ENCODE measurements around the gene FOXO6.

FOXO6 gene

GRCh38 chr1:41362357-41362721 is 1.1 kb downstream of the FOXO6 start:
- Histone ChIP-seq H4K20me1 (ENCODE audit: insufficient read depth, low read length) (no peaks in the 10 kb centered on the region), H3K9me2 (ENCODE audit: low read depth, low read length) (no peaks in the 10 kb centered on the region), H3K27ac (ENCODE audit: low read depth, low read length, poor library complexity, severe bottlenecking) (no peak overlapping the region), H3K4me2 (ENCODE audit: low read length) (peak overlapping the region; percentile 63), H2AFZ (ENCODE audit: low read length) (no peak overlapping the region), H3K4me1 (ENCODE audit: insufficient read depth, low read length, severe bottlenecking) (peaks cover 18% of the 10 kb centered on the region), H3F3A (ENCODE audit: insufficient read depth, low read length) (no peaks in the 10 kb centered on the region), H3K9ac (ENCODE audit: low read length) (no peak overlapping the region), H3K27me3 (ENCODE audit: insufficient read depth, low read length) (peaks cover 16% of the 10 kb centered on the region), H3K36me3 (ENCODE audit: insufficient read depth, low read length) (no peaks in the 10 kb centered on the region), H3K79me2 (ENCODE audit: insufficient read depth, low read length) (no peaks in the 10 kb centered on the region), H3K9me3 (ENCODE audit: low read length) (no peaks in the 10 kb centered on the region), H3K4me3 (ENCODE audit: low read depth, low read length, poor library complexity, severe bottlenecking) (no peak overlapping the region)
- no peak for TF ChIP-seq CTCF (IDR thresholded peaks at IDR 0.05; ENCODE audit: low read length)
- no peak for TF ChIP-seq EZH2 (IDR thresholded peaks at IDR 0.05; ENCODE audit: borderline replicate concordance, low read length)

GRCh38 chr1:41362749-41363590 is 1.7 kb downstream of the FOXO6 start:
- no peaks in the 10 kb centered on the region for H4K20me1 ChIP-seq (ENCODE audit: insufficient read depth, low read length)
- no peak overlapping the region for H2AFZ ChIP-seq (ENCODE audit: low read length)
- H3K9me3 ChIP-seq (ENCODE audit: low read length): no peaks in the 10 kb centered on the region
- no peaks in the 10 kb centered on the region for H3F3A ChIP-seq (ENCODE audit: insufficient read depth, low read length)
- TF ChIP-seq EZH2 (IDR thresholded peaks at IDR 0.05; ENCODE audit: borderline replicate concordance, low read length) (no peak), CTCF (IDR thresholded peaks at IDR 0.05; ENCODE audit: low read length) (no peak)
- H3K27ac ChIP-seq (ENCODE audit: low read depth, low read length, poor library complexity, severe bottlenecking): no peak overlapping the region
- H3K4me1 ChIP-seq (ENCODE audit: insufficient read depth, low read length, severe bottlenecking): peaks cover 18% of the 10 kb centered on the region
- H3K4me3 ChIP-seq (ENCODE audit: low read depth, low read length, poor library complexity, severe bottlenecking): no peak overlapping the region
- H3K9me2 ChIP-seq (ENCODE audit: low read depth, low read length): no peaks in the 10 kb centered on the region
- no peaks in the 10 kb centered on the region for H3K36me3 ChIP-seq (ENCODE audit: insufficient read depth, low read length)
- H3K4me2 ChIP-seq (ENCODE audit: low read length): no peak overlapping the region
- no peak overlapping the region for H3K9ac ChIP-seq (ENCODE audit: low read length)
- H3K79me2 ChIP-seq (ENCODE audit: insufficient read depth, low read length): no peaks in the 10 kb centered on the region
- H3K27me3 ChIP-seq (ENCODE audit: insufficient read depth, low read length): peaks cover 16% of the 10 kb centered on the region

DNA sequence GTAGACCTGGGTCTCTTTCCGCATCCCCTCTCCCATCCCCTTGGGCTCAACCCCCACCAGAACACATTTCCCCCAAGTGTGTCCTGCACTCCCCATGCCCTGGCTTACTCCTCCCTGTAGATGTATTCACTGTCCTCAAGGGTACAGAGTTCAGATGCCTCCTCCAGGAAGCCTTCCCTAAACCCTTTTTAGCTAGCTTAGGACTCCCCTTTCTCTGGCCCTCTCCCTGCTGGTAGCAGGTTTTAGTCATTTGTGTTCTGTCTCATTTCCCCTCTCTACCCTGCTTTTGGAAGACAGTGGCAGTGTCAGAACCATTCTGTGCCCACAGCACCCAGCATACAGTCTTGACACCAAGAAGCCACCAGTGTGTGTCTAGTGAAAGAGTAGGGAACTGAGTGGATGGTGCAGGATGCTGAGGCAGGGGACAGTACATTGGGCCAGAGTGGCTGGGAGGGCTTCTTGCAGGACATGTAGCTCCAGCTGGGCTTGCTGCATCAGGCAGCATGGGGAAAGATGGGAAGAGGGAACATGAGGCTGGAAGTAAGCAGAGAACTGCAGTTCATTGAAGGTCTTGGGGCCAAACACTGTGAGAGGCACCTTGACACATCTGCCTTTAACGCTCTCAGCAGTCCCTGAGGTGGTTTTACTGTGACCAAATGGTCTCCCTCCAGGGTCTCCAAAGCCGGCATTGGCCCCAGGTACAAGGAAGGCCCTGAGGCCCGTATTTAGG is 2.5 kb downstream of the FOXO6 start:
- no peaks in the 10 kb centered on the region for H3K79me2 ChIP-seq (ENCODE audit: insufficient read depth, low read length)
- H3K9me2 ChIP-seq (ENCODE audit: low read depth, low read length): no peaks in the 10 kb centered on the region
- H4K20me1 ChIP-seq (ENCODE audit: insufficient read depth, low read length): no peaks in the 10 kb centered on the region
- H3K36me3 ChIP-seq (ENCODE audit: insufficient read depth, low read length): no peaks in the 10 kb centered on the region
- no peak overlapping the region for H3K9ac ChIP-seq (ENCODE audit: low read length)
- no peak overlapping the region for H3K4me3 ChIP-seq (ENCODE audit: low read depth, low read length, poor library complexity, severe bottlenecking)
- no peak overlapping the region for H3K4me2 ChIP-seq (ENCODE audit: low read length)
- H3K27me3 ChIP-seq (ENCODE audit: insufficient read depth, low read length): peaks cover 16% of the 10 kb centered on the region
- H3K9me3 ChIP-seq (ENCODE audit: low read length): no peaks in the 10 kb centered on the region
- H3K27ac ChIP-seq (ENCODE audit: low read depth, low read length, poor library complexity, severe bottlenecking): no peak overlapping the region
- no peaks in the 10 kb centered on the region for H3F3A ChIP-seq (ENCODE audit: insufficient read depth, low read length)
- TF ChIP-seq CTCF (IDR thresholded peaks at IDR 0.05; ENCODE audit: low read length) (no peak), EZH2 (IDR thresholded peaks at IDR 0.05; ENCODE audit: borderline replicate concordance, low read length) (no peak)
- no peak overlapping the region for H2AFZ ChIP-seq (ENCODE audit: low read length)
- H3K4me1 ChIP-seq (ENCODE audit: insufficient read depth, low read length, severe bottlenecking): peaks cover 18% of the 10 kb centered on the region
